GM18861 (cell line): Measurements from ENCODE around the gene RARRES2.

Source experiments
- ATAC-seq: cut with Tn5 transposase; IDR thresholded peaks from one replicate; pipeline ENCODE4 v1.9.1; 2021; ENCODE audit not compliant: unreplicated experiment

Gene RARRES2

DNA sequence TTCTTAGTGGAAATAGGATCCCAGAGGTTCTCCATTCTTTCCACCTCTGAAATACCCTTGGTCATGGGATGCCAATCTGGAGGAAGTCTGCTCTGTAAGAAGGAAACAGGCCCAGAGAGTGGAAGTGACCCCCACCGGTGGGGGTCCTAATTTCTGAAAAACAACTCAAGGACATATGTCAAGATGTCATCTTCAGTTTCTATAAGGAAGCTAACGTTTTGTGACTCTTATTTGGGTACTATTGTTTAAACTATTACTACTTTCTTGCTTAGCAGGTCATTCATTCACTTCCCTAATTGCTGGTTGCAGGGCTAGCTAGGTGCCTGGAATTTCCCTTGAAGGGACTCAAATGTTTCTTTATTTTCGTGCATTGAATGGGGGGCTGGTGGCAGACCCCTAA, 35.8 kb upstream of the RARRES2 start:
- no peak for ATAC-seq

- ATAC-seq = no peak
Observed at GRCh38 chr7:150376560-150376959, 35.1 kb upstream of the RARRES2 start.

GRCh38 chr7:150375662-150376521, 34.5 kb upstream of the RARRES2 start:
- peak; percentile 32 for ATAC-seq

DNA sequence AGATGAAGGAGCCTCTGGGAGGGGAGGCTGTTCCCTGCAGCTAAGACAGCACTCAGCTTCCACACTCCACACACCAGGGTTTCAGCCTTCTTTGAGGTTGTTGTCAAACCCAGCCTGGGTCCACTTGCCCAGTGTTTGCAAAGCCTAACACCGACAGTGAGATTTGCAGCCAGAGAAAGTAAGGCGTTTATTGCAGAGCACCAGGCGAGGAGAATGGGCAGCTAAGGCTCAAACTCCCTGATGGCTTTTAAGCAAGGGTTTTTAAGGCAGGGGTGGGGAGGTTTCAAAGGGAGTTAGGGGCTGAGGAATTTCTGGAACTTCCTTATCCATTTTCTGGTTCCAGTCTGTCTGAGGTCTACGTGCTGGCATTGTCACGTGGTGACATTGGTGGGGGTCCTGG, 33.0 kb upstream of the RARRES2 start:
- no peak for ATAC-seq

DNA sequence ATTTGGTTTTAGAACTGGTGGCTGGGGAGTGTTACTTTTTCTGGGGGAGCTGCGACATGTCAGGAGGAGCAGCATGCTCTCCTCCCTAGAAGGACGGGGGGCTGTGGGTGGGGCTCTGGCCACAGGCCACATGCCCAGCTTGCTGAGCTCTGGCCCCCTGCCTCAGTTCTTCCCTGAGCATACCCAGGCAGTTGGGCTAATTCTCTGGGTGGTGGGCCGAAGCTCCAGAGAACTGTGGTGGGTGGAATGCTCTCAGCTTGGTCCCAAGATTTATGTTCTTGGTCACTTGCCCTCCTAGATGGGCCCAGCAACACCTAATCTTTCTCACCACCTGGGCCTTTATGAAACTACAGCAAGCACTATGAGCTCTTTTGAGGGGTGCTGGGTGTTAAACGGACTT, 32.6 kb upstream of the RARRES2 start:
- no peak for ATAC-seq

DNA sequence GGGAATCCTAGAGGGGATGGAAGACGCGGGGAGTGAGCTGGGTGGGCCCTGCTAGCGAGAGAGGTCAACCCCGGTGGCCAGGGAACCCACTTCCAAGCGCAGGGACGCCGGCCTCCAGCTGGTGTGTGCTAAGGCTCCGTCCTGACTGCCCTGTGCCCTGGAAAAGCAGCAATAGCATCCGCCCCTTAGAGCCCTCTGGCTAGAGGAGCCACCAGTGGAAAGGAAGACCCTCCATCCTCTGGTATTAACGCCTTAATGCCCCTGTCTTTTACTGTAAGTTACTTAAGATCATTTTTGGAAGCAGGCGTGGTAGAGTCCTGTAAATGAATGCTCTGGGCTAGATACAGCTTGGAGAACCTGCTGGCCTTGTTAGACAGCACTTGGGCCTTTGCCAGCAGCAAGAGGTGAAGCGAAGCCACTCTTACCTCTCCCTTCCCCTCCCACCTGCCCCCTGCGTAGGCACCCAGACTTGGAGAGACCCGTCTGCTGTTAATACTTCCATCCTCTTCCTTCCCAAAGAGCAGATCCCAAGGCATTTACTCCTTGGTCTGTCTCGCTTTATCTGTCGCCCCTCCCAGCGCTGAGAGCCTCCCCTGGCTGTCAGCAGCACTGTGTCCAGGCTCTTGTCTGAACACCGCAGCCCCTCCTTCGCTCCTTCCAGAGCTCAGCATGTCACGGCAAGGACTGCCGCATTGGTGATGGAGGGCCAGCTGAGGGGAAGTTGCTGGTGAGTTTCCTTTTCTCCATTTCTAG, 31.8 kb upstream of the RARRES2 start:
- no peak for ATAC-seq

GRCh38 chr7:150372271-150373048, 31.0 kb upstream of the RARRES2 start:
- no peak for ATAC-seq

DNA sequence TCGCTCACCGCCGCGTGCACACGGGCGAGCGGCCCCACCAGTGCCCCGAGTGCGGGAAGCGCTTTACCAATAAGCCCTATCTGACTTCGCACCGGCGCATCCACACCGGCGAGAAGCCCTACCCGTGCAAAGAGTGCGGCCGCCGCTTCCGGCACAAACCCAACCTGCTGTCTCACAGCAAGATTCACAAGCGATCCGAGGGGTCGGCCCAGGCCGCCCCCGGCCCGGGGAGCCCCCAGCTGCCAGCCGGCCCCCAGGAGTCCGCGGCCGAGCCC, 30.5 kb upstream of the RARRES2 start:
- no peak for ATAC-seq

DNA sequence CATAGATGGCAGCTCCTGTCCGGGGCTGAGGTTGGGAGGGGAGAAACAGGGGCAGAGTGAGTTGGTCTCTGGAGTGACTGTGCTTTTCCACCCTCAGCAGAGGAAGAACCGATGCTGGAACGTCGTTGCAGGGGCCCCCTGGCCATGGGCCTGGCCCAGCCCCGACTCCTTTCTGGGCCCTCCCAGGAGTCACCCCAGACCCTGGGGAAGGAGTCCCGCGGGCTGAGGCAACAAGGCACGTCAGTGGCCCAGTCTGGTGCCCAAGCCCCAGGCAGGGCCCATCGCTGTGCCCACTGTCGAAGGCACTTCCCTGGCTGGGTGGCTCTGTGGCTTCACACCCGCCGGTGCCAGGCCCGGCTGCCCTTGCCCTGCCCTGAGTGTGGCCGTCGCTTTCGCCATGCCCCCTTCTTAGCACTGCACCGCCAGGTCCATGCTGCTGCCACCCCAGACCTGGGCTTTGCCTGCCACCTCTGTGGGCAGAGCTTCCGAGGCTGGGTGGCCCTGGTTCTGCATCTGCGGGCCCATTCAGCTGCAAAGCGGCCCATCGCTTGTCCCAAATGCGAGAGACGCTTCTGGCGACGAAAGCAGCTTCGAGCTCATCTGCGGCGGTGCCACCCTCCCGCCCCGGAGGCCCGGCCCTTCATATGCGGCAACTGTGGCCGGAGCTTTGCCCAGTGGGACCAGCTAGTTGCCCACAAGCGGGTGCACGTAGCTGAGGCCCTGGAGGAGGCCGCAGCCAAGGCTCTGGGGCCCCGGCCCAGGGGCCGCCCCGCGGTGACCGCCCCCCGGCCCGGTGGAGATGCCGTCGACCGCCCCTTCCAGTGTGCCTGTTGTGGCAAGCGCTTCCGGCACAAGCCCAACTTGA, 29.9 kb upstream of the RARRES2 start:
- ATAC-seq = no peak

DNA sequence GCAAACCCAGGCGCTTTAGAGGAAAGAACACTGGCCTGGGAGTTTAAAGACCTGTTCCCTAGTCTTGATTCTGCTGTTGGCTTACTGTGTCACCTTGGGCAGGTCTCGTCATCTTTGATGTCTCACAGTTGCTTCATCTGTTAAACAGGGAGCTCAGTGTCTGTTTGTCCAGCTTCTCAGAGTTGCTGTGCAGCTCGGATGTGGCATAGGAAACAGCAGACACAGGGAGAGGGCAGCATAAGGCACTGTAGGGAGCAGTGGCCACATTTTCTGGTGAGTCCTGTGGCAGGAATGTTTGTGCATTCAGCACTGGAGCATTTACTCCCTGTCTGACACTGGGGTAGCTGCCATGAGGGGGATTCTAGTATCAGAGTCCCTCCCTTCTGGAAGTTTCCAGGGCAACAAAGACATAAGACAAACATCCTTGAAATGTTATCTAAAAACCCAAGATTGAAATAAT, 29.2 kb upstream of the RARRES2 start:
- ATAC-seq = no peak

DNA sequence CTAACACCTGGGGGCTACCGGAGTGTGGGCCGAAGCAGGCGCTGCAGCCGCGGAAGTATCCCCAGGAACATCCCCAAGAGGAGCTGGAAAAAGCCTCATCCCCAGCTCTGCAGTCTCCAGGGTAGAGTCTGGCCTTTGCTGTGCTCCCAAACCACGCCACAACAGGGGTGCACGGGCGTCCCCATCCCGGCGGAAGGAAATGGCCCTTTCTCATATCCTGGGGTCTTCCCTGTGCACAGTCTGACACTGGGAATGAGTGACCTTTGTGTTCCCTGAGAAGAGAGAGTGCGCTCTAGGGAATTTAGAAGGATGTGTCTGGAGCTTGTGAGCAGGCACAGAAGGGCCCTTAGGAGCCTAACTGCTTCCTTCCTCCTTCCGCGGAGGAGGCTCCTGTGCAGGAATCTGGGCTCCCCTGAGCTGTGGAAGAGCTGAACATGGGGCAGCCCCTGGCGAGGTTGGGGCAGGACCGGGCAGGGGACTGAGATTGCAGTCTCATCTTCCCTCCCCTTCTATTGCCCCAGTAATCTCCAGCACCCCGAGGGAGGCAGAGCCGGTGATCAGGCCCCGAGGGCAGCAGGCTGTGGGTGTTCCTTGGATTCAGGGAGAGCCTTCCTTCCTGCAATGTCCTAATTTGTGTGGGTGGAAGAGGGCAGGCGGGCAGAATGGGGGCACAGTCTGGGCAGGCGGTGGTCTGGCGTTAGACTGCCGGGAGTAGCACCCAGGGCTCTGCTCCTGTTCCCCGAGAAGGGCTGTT, 28.5 kb upstream of the RARRES2 start:
- no peak for ATAC-seq

DNA sequence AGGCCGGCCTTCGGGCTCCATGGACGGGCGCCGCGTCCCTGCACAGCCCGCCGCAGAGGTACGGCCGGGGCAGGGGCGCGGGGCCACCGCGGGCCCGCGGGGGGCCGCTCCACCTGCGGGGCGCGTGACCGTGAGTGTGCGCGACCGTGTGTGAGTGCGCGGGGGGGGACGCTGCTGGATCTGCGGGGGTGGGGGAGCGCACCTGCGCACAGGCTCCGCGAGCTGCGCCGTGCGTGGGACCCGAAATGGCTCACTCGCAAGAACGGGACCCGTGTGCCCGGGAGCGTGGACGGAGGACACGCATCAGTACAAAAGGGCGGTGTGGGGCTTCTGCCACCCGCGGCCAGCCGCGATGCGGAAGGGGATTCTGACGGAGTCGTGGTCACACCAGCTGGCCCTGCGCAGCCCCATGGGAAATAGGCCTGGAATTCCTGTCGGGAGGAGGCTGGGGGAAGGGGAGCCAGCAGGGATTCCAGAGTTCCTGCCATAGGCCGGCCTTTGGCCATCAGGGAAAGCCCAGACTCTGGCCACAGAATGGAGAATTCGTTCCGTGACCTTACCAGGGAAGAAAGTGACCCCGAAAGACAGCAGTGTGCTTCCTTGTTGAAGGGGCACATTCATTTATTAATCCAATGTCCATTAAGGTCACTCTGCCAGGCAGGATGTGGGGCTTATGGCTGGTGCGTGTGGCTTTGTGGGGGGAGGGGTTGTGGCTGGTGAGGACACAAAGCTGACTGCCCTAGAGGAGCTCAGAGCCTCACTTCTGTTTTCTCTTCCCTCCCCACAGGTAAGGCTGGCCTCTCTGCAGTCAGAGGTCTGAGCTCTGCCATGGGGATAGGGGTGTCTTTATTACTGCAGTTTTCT, 27.7 kb upstream of the RARRES2 start:
- peak; percentile 36 for ATAC-seq

GRCh38 chr7:150368096-150368883, 26.9 kb upstream of the RARRES2 start, which contains the start of gene REPIN1:
REPIN1 (plus strand) TSS chr7:150368822; CDS start chr7:150369712, 890 bp downstream.
- peak; percentile 35 for ATAC-seq

GRCh38 chr7:150367677-150368095, 26.3 kb upstream of the RARRES2 start:
- ATAC-seq = no peak

DNA sequence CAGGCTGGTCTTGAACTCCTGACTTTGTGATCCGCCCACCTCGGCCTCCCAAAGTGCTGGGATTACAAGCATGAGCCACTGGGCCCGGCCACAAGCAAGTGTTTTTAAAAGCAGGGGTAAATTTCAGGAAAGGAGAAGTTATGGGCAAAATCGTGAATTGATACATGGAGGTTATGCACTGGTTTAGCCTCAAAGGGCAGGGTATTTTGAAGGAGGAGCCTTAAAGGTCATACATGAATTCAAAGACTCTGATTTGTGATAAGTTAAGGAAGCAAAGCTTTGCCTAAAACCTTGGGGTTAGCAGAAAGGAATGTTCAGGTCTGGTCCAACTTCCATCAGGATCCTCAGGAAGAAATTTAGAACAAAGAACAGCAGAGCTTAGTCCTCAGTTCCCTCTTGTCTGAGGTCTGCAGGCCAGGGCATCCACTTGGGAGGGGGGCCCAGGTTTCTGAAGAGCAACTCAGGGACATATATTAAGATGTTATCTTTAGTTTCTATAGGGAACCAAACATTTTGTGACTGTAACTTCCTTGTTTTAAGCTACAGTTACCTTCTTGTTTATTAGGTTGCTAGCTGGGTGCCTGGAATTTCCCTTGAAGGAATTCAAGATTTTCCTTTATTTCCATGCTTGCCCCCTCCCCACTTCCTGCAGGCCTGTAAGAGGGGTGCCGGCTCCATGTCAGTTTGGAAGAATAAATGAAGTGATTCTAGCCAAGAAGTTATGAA, 24.4 kb upstream of the RARRES2 start:
- ATAC-seq = no peak

GRCh38 chr7:150365194-150365593, 23.8 kb upstream of the RARRES2 start:
- ATAC-seq = no peak

DNA sequence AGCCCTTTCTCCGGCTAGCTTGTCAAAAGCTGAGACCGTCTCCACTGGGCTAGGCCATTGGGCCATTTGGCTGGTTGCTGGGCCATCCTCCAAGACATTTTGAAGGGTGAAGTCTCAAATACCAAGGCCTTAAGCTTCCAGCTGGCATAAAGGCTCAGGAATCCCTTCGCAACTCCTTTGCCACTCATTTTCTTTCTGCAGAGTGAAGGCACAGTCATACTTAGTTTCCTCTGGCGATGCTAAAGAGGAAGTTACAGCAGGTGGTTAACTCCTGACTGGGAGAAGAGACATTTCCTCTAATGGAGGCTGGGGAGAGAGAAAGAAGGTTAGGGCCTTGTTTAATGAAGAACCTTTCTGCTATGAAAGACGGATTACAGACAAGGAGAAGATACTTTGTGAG, 22.4 kb upstream of the RARRES2 start:
- ATAC-seq = no peak
